DMS 273 treated with DMSO at 0.1 percent for 48 hours (cell line): ENCODE results near the gene LDLRAD3.
"Not testable (repeated sequence)": the region's sequence is repeated elsewhere in the genome, so short reads cannot be mapped to it uniquely, and the experiment has no call there.

Experiments used
- DNase-seq: peaks from one replicate; lab custom pipeline; 2025; lab: John Stamatoyannopoulos, UW

The LDLRAD3 gene

GRCh38 chr11:35995681-35996271, 51.9 kb downstream of the LDLRAD3 start:
- no peak for DNase-seq

DNA sequence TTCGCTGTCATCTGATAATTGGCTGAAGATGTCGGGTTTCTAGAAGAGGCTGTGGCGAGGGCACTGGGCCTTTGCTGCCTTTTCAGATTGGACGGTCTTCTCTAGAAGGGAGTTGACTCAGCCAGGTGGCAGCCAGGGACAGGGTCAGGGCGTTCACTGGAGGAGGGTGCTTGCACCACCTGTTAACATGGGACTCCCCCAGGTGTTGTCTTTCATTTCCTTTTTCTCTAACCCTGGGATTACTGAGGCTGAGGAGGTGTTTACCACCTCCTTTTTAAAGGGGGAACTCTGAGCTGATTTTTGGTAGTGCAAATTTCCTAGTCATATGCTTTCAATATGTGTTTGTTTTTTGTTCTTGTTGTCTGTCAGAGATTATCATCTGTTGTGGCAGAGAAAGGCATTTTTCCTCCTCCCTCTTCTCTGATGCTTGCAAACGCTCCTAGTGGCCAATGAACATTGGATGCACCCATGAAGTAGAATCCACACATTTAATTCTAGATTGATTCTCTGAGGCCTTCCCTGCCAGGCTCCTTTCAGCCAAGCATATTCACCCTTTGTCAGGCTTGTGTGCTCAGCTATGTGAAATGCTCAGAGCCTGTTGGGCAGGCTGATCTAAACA, 54.1 kb downstream of the LDLRAD3 start:
- no peak for DNase-seq

- DNase-seq = no peak
These were observed 54.8 kb downstream of the LDLRAD3 start for GRCh38 chr11:35998634-35999033.

DNA sequence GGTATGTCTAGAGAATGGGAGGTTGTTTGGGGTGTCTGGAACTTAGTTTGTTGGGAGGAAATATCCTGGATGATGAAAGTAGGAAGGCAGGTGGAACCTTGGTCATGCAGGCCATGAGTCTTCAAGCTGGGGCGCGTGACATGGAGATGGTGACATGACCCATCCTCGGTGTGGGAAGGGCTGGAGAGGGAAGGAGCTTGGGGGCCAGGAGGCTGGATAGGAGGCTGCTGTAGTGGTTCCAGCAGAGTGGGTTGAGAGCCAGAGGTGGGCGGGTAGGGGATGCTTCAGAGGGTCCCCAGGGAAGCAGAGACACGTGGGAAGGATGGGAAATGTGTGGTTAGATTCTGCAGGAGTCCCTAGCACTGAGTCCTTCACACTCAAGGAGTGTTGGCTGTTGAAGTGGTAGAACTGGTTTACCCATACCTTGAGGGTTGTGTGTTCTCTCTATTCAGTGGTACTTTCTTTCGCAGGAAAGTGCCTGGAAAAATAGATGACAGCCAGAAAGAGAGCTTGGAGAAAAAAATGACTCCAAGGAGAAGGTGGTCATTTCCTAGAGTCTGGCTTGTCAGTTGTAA, 56.8 kb downstream of the LDLRAD3 start:
- DNase-seq = no peak

DNA sequence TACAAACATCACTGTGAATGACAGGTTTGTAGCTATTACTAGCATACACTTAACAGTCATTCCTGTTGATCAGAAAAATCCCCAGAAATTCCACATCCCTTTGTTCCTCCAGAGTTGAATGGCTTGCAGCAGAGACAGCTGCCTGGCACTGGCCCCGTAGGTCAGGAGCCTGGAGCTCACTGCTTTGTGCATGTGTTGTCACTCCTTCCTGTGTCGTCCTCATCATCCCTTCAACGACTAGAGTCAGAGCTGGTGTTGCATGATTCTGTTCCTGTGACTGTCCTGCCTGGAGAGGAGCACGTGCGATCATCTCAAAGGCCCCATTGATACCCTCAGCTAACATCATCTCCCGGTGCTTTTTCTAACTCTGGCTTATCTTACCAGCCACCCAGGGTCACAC, 58.3 kb downstream of the LDLRAD3 start:
- DNase-seq = no peak

- DNase-seq = no peak
These were observed 58.9 kb downstream of the LDLRAD3 start for GRCh38 chr11:36002796-36003195.

- no peak for DNase-seq
These were observed 62.7 kb downstream of the LDLRAD3 start for GRCh38 chr11:36006556-36006955.

DNA sequence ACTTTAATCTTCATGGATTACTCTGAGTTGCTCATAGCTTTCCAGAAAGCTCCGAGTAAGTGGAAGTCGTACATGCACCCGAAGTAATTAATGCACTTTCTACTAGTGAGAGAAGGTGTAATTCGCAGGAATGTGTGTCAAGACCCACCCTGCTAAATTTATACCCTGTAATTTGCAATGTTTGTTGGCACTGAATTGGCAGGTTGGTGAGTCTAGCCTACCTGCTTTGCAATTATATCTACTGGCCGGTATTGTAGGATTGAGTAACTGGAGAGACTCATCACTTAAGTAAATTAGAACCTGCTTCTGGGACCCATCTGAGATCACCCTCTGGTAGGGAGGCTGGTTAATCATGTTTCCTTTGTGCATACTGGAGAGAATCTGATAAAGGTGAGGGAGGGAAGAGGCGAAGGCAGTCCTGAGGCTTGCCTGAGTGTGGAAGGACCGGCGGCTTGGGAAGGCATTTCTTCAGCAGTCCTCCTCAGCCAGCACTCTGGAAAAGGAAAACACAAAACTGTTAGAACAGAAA, 63.3 kb downstream of the LDLRAD3 start:
- no peak for DNase-seq

DNA sequence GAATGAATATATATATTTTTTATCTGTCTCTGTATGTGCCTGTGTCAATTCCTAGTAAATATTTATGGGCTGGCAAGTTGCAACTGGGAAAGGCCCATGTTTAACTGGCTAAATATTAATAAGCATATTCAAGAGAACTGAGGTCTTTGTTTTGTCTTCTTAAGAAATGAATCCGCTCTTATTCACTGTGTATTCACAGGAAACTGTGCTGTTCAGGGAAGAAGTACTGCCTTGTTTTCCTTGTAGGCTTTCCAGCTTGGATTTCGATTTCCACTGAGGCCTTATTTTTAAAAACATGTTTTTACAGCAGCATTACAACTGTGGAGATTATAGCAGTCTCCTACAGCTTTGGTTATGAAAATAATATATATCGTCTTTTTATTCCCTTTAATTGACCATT, 64.7 kb downstream of the LDLRAD3 start:
- DNase-seq = no peak

- no peak for DNase-seq
These were observed 65.6 kb downstream of the LDLRAD3 start for GRCh38 chr11:36009473-36009872.

- DNase-seq = peak; percentile 57
These were observed 66.3 kb downstream of the LDLRAD3 start for GRCh38 chr11:36010010-36010740.

GRCh38 chr11:36011574-36011973, 67.7 kb downstream of the LDLRAD3 start:
- DNase-seq = no peak

GRCh38 chr11:36012455-36012854, 68.6 kb downstream of the LDLRAD3 start:
- DNase-seq = no peak

GRCh38 chr11:36012979-36013378, 69.1 kb downstream of the LDLRAD3 start:
- no peak for DNase-seq

- not testable (repeated sequence) for DNase-seq
These were observed 69.6 kb downstream of the LDLRAD3 start for GRCh38 chr11:36013446-36013845.

GRCh38 chr11:36013950-36014897, 70.4 kb downstream of the LDLRAD3 start:
- no peak for DNase-seq

DNA sequence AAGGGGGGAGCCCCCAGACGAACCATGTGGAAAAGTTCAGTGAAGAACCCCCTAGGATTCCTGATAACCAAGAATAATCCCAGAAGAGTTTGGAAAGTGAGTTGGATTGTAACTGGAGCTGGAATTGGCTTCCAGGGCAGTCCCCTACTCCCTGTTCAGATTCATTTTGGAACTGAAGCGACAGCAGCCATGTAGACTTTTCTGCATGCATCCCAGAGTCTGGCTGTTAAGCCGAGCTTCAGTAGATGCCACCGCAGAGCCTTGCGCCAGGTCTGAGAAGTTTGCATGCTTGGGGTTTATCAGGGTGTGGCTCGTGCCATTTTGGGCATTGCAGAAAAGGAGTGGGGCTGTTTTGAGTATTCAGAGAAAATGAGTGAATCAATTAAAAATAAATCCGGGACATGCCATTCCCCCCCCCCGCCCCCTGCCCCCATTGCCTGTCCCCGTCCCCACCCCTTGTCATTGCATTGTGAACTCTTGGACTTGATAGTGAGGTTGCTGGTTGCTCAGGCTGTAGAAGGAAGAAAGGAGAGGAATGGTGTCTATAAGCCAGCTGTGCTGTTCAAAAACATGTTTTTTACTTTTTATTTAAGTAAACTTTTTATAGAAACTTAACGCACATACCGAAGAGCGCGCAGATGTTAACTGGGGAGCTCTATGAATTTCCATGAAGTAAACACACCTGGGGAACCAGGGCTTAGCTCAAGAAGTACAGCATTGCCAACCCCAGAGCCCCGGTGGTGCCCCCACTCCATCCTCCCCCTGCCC, 71.2 kb downstream of the LDLRAD3 start:
- no peak for DNase-seq

DNA sequence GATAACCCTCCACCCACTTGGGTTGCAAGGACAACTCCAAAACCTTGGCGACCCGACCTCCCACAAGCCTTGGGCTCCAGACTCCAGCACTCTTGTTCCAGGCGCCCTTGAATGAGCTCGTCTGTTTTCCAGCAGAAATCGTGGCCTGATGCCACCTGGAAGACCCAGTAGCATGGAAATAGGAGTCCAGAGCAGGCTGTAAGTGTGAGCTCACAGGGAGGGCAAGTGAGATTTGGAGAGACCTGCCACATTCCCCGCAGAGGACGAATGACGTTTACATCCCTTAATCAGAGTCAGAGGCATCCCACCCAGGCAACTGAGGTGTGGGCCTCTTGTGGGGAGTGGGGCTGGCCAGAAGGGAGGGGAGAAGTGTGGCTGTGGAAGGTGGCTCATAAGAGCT, 71.9 kb downstream of the LDLRAD3 start:
- no peak for DNase-seq

DNA sequence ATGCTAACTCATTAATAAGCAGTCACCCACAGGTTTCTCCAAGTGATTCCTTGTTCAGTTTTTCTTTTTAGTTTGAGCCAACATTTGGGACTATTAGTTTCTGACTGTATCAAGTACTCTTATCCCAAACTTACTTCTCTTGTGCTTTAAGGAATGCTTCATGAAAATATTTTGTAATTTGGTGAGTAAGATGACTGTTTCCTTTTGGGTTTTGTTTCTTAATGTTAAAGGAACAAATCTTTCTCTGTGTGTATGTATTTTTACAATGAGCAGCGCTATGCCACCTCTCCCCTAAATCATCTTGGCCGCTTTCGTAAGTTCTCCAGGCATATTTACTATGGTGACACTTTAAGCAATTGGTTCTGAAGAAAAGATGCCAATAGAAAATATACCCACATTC, 72.4 kb downstream of the LDLRAD3 start:
- DNase-seq = no peak

- DNase-seq = no peak
These were observed 72.8 kb downstream of the LDLRAD3 start for GRCh38 chr11:36016709-36017108.

- no peak for DNase-seq
These were observed 75.2 kb downstream of the LDLRAD3 start for GRCh38 chr11:36019005-36019596.
